Mononuclear cell (primary cell): Measurements from ENCODE around the gene RPS3. TPM values are rescaled to one million over a fixed set of nuclear protein-coding genes. Genes with fewer than 3 reads are reported as not detected.
A peak's percentile ranks its signal among the peaks of the same experiment; 100 is the strongest.
"Not testable (repeated sequence)": the region's sequence is repeated elsewhere in the genome, so short reads cannot be mapped to it uniquely, and the experiment has no call there.

Experiments used
- H3K27me3 ChIP-seq: 2 replicates; pipeline ENCODE4 v1.6.0; 2011; ENCODE audit warnings: low read length, control low read depth; ENCODE audit not compliant: insufficient read depth
- H3K4me1 ChIP-seq: 2 replicates; pipeline ENCODE4 v1.5.1; 2011; ENCODE audit warnings: mild to moderate bottlenecking, low read length, control low read depth; ENCODE audit not compliant: insufficient read depth
- H3K4me3 ChIP-seq: 2 replicates; pipeline ENCODE4 v1.5.1; 2011; ENCODE audit warnings: mild to moderate bottlenecking, low read length, moderate library complexity
- H3K9me3 ChIP-seq: 2 replicates; pipeline ENCODE4 v1.5.1; 2011; ENCODE audit warnings: low read depth, mild to moderate bottlenecking, control low read depth, low read length
- total RNA-seq: library from RNA; depleted of rRNA; stranded (reverse); fragments of >200 nt; gene quantifications from one replicate; pipeline ENCODE4 v1.2.3, GENCODE V29; 2012

The RPS3 gene
- total RNA-seq, 1 donor: 3,272 TPM

GRCh38 chr11:75389925-75390324, 9.4 kb upstream of the RPS3 start:
- Histone ChIP-seq H3K9me3 (no peaks in the 10 kb centered on the region), H3K4me1 (peaks cover 6% of the 10 kb centered on the region)

DNA sequence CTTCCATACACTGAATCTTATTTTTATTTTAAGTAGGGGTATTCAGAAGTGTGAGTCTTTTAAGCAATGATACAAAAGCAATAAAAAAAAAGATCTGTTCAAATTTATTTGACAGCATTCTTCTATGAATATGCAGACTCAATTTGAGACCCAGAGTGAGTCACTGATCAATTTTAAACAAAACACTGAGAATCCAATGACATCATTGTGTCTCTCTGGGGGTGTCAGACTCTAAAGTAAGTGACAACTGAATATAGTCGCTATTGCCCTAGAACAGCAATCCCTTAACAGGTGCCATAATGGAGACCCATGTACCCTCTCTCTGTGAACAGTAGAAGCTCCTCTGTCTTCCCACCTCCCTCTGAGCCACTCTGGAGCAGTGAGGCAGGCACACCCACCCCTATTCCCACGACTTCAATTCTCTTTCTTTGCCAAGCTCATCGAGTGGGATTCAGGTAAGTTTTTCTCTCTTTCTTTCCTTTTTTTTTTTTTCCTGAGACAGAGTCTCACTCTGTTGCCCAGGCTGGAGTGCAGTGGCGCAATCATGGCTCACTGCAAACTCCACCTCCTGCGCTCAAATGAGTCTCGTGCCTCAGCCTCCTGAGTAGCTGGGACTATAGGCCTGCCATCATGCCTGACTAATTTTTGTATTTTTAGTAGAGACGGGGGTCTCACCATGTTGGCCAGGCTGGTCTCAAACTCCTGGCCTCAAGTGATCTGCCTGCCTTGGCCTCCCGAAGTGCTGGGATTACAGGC, 5.1 kb upstream of the RPS3 start:
- no peaks in the 10 kb centered on the region for H3K27me3 ChIP-seq
- no peak overlapping the region for H3K4me3 ChIP-seq
- no peaks in the 10 kb centered on the region for H3K4me1 ChIP-seq
- no peaks in the 10 kb centered on the region for H3K9me3 ChIP-seq

More at GRCh38 chr11:75389925-75390324, 9.4 kb upstream of the RPS3 start:
- no peaks in the 10 kb centered on the region for H3K27me3 ChIP-seq
- H3K4me3 ChIP-seq: no peak overlapping the region

DNA sequence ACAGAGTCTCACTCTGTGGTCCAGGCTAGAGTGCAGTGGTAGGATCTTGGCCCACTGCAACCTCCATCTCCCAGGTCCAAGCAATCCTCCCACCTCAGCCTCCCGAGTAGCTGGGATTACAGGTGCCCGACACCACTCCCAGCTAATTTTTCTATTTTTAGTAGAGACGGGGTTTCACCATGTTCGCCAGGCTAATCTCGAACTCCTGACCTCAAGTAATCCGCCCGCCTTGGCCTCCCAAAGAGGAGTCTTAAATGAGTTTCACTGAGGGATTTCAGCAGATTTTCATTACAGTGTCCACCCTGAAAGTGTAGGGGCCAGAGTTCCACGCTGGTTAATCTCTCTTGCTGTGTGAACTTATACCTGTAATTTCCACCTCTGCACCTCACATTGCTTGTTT, 412 bp upstream of the RPS3 start:
- Histone ChIP-seq H3K4me1 (peaks cover 33% of the 10 kb centered on the region), H3K9me3 (no peaks in the 10 kb centered on the region), H3K4me3 (no peak overlapping the region), H3K27me3 (no peaks in the 10 kb centered on the region)

DNA sequence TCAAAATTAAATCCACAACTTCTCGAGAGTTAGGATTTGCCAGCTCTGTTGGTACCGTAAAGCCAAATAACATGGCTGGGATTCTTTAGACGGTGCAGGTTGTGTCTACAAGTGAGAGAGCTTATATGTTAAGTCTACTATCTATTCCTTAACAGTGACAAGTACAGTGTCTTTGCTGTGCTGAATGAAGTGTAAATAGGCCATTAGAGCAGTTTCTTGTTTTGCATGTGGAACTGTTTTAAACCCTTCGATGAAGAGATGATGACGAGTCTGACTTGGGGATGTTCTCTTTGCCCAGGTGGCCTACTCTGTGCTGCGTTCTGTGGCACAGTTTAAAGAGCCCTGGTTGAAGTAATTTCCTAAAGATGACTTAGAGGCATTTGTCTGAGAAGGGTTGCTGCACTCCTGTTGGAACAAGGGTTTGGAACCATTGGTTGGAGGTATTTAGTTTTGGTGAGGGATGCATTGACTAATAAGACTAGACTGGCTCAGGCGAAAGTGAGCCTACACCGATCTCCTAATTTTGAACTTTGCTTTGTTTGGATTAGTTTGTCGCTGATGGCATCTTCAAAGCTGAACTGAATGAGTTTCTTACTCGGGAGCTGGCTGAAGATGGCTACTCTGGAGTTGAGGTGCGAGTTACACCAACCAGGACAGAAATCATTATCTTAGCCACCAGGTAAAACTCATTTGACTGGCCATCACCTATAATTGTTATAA, 988 bp downstream of the RPS3 start:
- H3K4me3 ChIP-seq: peak overlapping the region; percentile 94
- H3K9me3 ChIP-seq: no peaks in the 10 kb centered on the region
- peaks cover 33% of the 10 kb centered on the region for H3K4me1 ChIP-seq
- no peaks in the 10 kb centered on the region for H3K27me3 ChIP-seq

DNA sequence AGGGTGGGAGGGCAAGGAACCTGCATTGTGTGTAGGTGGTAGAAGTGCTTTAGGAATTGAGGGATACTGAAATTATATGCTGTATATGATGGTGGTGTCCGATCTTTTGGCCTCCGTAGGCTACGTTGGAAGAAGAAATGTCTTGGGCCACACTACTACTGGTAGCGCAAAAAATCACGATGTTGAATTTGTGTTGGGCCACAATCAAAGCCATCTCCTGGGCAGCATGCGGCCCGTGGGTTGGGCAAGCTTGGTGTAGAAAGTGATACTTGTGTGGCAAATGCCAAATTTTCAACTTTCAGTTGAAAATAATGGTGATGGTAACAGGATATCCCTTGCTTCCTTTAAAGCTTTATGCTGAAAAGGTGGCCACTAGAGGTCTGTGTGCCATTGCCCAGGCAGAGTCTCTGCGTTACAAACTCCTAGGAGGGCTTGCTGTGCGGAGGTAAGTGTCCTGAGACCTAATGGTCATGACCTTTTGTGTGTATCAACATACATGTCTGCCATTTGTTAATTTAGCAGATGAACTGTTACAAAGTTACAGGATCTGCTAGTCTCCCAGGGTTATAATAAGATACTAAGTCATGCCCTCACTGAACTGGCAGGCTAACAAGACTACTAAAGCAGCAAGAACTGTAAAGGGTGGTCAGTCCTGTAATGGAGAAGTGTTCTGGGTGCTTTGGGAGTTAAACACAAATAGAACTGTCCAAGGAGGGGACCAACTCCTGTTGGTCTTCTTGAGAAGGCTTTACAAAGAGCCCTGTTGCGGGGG, 2.9 kb downstream of the RPS3 start:
- Histone ChIP-seq H3K4me3 (no peak overlapping the region), H3K27me3 (no peaks in the 10 kb centered on the region), H3K4me1 (peaks cover 33% of the 10 kb centered on the region), H3K9me3 (no peaks in the 10 kb centered on the region)

GRCh38 chr11:75403037-75403436, 3.7 kb downstream of the RPS3 start:
- peaks cover 33% of the 10 kb centered on the region for H3K4me1 ChIP-seq
- H3K9me3 ChIP-seq: no peaks in the 10 kb centered on the region
- no peaks in the 10 kb centered on the region for H3K27me3 ChIP-seq
- no peak overlapping the region for H3K4me3 ChIP-seq

GRCh38 chr11:75403983-75404658, 4.8 kb downstream of the RPS3 start:
- peaks cover 33% of the 10 kb centered on the region for H3K4me1 ChIP-seq
- no peak overlapping the region for H3K4me3 ChIP-seq
- H3K27me3 ChIP-seq: no peaks in the 10 kb centered on the region
- H3K9me3 ChIP-seq: no peaks in the 10 kb centered on the region

- peaks cover 20% of the 10 kb centered on the region for H3K4me1 ChIP-seq
- H3K27me3 ChIP-seq: no peaks in the 10 kb centered on the region
- no peaks in the 10 kb centered on the region for H3K9me3 ChIP-seq
- no peak overlapping the region for H3K4me3 ChIP-seq
Observed at GRCh38 chr11:75406338-75406777, 7.0 kb downstream of the RPS3 start.

DNA sequence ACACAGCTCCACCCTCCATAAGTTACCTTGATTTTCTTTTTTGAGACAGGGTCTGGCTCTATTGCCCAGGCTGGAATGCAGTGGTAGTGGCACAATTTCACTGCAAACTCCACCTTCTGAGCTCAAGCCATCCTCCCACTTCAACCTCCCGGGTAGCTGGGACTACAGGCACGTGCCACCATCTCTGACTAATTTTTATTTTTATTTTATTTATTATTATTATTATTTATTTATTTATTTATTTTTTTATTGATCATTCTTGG, 9.6 kb downstream of the RPS3 start:
- Histone ChIP-seq H3K4me1 (no peaks in the 10 kb centered on the region), H3K27me3 (no peaks in the 10 kb centered on the region), H3K9me3 (no peaks in the 10 kb centered on the region), H3K4me3 (no peak overlapping the region)

DNA sequence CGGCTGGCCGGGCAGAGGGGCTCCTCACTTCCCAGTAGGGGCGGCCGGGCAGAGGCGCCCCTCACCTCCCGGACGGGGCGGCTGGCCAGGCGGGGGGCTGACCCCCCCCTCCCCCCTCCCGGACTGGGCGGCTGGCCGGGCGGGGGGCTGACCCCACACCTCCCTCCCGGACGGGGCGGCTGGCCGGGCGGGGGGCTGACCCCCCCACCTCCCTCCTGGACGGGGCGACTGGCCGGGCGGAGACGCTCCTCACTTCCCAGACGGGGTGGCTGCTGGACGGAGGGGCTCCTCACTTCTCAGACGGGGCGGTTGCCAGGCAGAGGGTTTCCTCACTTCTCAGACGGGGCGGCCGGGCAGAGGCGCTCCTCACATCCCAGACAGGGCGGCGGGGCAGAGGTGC, 10.7 kb downstream of the RPS3 start:
- H3K4me1 ChIP-seq, H3K27me3 ChIP-seq, H3K4me3 ChIP-seq, H3K9me3 ChIP-seq: not testable (repeated sequence)

- H3K4me3 ChIP-seq, H3K9me3 ChIP-seq, H3K27me3 ChIP-seq, H3K4me1 ChIP-seq: not testable (repeated sequence)
Observed at GRCh38 chr11:75413146-75413545, 13.8 kb downstream of the RPS3 start.

- H3K9me3 ChIP-seq: no peaks in the 10 kb centered on the region
- H3K4me1 ChIP-seq: no peaks in the 10 kb centered on the region
- no peak overlapping the region for H3K4me3 ChIP-seq
- no peaks in the 10 kb centered on the region for H3K27me3 ChIP-seq
Observed at GRCh38 chr11:75413864-75414263, 14.5 kb downstream of the RPS3 start.

DNA sequence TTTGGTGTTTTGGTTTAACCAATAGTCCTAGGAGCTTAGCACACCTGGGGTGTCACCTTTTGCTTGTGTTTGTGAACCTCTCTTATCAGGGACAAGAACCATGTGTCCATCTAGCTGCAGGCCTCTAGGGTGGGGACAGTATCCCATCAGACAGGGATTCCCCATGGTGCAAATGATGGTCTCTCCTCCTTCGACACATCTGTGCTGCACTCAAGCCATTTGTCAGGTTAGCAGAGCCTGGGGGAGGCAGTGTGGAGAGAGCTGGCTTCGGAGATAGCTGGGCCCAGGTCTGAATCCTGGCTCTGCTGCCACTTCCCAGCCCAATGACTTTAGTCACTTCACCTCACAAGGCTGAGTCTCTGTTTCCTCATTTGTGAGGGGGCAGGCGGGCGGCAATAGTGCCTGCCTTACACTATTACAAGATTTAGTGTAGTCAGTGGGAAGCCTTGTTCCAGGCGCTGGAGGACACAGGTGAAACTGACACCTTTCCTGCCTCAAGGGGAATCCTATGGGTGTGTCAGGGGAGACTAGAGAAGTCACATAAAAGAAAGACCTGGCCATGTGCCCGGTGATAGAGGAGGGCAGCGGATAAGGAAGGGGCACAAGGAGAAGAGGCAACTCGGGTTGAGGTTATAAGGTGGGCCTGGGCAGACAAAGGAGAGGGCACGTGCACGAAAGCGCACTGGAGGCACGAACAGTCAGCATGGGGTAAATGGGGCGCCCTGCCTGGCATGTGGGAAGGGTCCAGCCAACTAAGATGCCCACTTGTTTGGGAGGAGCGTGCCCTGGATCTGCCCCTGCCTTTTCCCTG, 21.1 kb downstream of the RPS3 start:
- no peaks in the 10 kb centered on the region for H3K27me3 ChIP-seq
- no peak overlapping the region for H3K4me3 ChIP-seq
- no peaks in the 10 kb centered on the region for H3K4me1 ChIP-seq
- no peaks in the 10 kb centered on the region for H3K9me3 ChIP-seq

GRCh38 chr11:75421035-75421602, 21.8 kb downstream of the RPS3 start:
- Histone ChIP-seq H3K9me3 (no peaks in the 10 kb centered on the region), H3K27me3 (no peaks in the 10 kb centered on the region), H3K4me3 (no peak overlapping the region), H3K4me1 (no peaks in the 10 kb centered on the region)
